Ectodermal cell (in vitro differentiated cells): Measurements from ENCODE around the gene BIK.

Experiments
- H3K27ac ChIP-seq: 2 replicates; pipeline ENCODE4 v1.7.0; 2013; ENCODE audit warnings: mild to moderate bottlenecking, low read depth, low read length; ENCODE audit not compliant: insufficient read depth, poor library complexity, severe bottlenecking
- H3K27me3 ChIP-seq: 2 replicates; pipeline ENCODE4 v1.7.0; 2013; ENCODE audit warnings: mild to moderate bottlenecking, low read length; ENCODE audit not compliant: insufficient read depth, control insufficient read depth, poor library complexity, severe bottlenecking
- H3K36me3 ChIP-seq: one replicate; pipeline ENCODE4 v1.7.0; 2013; ENCODE audit warnings: low read length; ENCODE audit not compliant: control insufficient read depth, insufficient read depth
- H3K4me1 ChIP-seq: one replicate; pipeline ENCODE4 v1.7.0; 2013; ENCODE audit warnings: low read length; ENCODE audit not compliant: control insufficient read depth, insufficient read depth
- H3K4me3 ChIP-seq: 2 replicates; pipeline ENCODE4 v1.7.0; 2013; ENCODE audit warnings: low read depth, low read length, control low read depth; ENCODE audit not compliant: insufficient read depth
- H3K9me3 ChIP-seq: 2 replicates; pipeline ENCODE4 v1.7.0; 2013; ENCODE audit warnings: mild to moderate bottlenecking, low read length, moderate library complexity; ENCODE audit not compliant: control insufficient read depth
- WGBS, 2 experiments: methylation state at CpG; one replicate each; pipeline ENCODE4 v1.1.7; 2013; ENCODE audit warnings: missing lambda C conversion rate in 2 of 2; 5-methylcytosine and 5-hydroxymethylcytosine counted together

Gene BIK

DNA sequence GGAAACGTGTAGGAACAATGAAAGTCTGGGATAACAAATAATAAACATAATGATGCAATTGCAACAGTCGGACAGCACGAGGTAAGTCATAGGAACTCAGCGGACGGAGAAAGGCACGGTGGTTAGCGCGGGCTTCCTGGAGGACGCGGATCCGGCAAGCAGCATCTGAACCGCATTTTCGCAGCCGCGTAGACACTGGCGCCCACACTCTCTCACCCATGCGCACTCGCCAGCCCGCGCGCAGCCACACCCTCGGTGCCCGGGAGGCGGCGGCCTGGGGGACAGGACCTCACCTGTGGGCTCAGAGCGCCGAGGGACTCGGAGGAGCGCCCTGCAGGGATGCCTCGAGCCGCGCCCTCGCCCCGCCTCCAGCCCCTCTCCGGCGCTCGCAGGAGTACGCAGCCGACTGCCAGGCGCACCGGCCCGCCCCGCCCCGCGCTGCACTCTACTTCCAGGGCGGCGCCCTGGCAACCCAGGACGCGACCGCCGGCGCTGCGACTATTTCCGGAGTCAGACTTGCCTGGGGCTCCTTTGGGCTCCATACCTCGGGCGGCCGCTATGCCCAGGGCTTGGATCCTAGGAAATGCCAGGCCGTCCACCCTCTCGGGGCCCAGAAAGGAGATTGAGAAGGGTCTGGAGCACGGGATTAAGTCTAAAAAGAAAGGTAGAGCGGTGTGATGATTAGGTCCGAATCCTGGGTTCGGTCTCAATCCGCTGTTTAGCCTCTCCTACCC lies 21.4 kb upstream of the BIK start, which contains the start of gene TTLL1:
Gene TTLL1, minus strand, starts transcription at position 408 of the 734 bp plus-strand sequence. CDS start 13,805 bp downstream, outside the sequence.
- Histone ChIP-seq H3K36me3 (no peaks in the 10 kb centered on the region), H3K4me1 (no peaks in the 10 kb centered on the region), H3K27ac (peak within 1 kb of the TSS; percentile 26), H3K4me3 (peak within 1 kb of the TSS; percentile 76), H3K9me3 (no peaks in the 10 kb centered on the region), H3K27me3 (no peaks in the 10 kb centered on the region)
- 5 to 6% methylated on average over 64 of the region's 64 CpGs for WGBS, 2 experiments

GRCh38 chr22:43090130-43090789 lies 20.3 kb upstream of the BIK start:
- 89 to 92% methylated on average over 6 of the region's 6 CpGs for WGBS, 2 experiments
- H3K27ac ChIP-seq = no peak overlapping the region

DNA sequence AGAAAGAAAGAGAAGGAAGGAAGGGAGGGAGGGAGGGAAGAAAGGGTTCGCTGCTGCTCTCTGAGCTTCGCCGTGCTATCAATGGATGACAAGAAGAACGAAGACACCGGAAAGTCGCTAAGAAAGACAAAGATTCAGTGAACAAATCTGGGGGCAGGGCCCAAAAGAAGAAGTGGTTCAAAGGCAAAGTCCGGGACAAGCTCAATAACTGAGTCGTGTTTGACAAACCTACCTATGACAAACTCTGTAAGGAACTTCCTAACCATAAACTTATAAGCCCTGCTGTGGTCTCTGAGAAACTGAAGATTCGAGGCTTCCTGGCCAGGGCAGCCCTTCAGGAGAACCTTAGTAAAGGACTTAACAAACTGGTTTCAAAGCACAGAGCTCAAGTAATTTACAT lies 18.5 kb upstream of the BIK start:
- H3K27me3 ChIP-seq = no peaks in the 10 kb centered on the region
- no peaks in the 10 kb centered on the region for H3K36me3 ChIP-seq
- H3K9me3 ChIP-seq = peaks cover 3% of the 10 kb centered on the region
- H3K4me1 ChIP-seq = no peaks in the 10 kb centered on the region
- no peak overlapping the region for H3K27ac ChIP-seq
- no peak overlapping the region for H3K4me3 ChIP-seq
- 92% methylated on average over 9 of the region's 9 CpGs for WGBS, 2 experiments

More at GRCh38 chr22:43090130-43090789, 20.3 kb upstream of the BIK start:
- H3K4me3 ChIP-seq = no peak overlapping the region
- H3K4me1 ChIP-seq = no peaks in the 10 kb centered on the region
- no peaks in the 10 kb centered on the region for H3K9me3 ChIP-seq
- no peaks in the 10 kb centered on the region for H3K36me3 ChIP-seq
- no peaks in the 10 kb centered on the region for H3K27me3 ChIP-seq

- H3K36me3 ChIP-seq = no peaks in the 10 kb centered on the region
- no peak overlapping the region for H3K4me3 ChIP-seq
- no peaks in the 10 kb centered on the region for H3K27me3 ChIP-seq
- no peaks in the 10 kb centered on the region for H3K4me1 ChIP-seq
- H3K9me3 ChIP-seq = peaks cover 3% of the 10 kb centered on the region
- WGBS, 2 experiments = 82 to 86% methylated on average over 7 of the region's 7 CpGs
- no peak overlapping the region for H3K27ac ChIP-seq
Measured at GRCh38 chr22:43094085-43094484, 16.5 kb upstream of the BIK start.

DNA sequence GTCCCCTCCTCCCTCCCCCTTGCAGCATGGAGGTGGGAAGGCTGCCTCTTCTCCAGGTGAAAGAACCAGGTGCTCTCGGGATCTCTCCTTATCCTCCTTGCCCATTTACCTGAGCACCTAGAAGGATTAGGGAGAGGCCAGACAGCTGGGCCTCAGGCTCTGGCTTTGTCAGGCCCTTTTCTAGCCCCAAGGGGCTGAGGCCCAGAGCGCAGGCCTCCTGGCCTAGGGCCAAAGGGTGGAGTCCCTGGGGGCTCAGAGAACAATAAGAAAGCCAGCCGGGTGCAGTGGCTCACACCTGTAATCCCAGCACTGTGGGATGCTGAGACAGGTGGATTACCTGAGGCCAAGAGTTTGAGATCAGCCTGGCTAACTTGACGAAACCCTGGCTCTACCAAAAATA lies 16.0 kb upstream of the BIK start:
- no peak overlapping the region for H3K4me3 ChIP-seq
- H3K27ac ChIP-seq = no peak overlapping the region
- peaks cover 3% of the 10 kb centered on the region for H3K9me3 ChIP-seq
- H3K36me3 ChIP-seq = no peaks in the 10 kb centered on the region
- 90 to 92% methylated on average over 4 of the region's 4 CpGs for WGBS, 2 experiments
- no peaks in the 10 kb centered on the region for H3K4me1 ChIP-seq
- H3K27me3 ChIP-seq = no peaks in the 10 kb centered on the region

- Histone ChIP-seq H3K4me3 (no peak overlapping the region), H3K27me3 (no peaks in the 10 kb centered on the region), H3K4me1 (no peaks in the 10 kb centered on the region), H3K27ac (no peak overlapping the region), H3K9me3 (peaks cover 3% of the 10 kb centered on the region), H3K36me3 (no peaks in the 10 kb centered on the region)
- 92 to 93% methylated on average over 7 of the region's 8 CpGs for WGBS, 2 experiments
Measured at GRCh38 chr22:43096420-43096819, 14.1 kb upstream of the BIK start.

GRCh38 chr22:43098356-43098755 lies 12.2 kb upstream of the BIK start:
- Histone ChIP-seq H3K4me1 (peaks cover under 1% of the 10 kb centered on the region), H3K9me3 (peaks cover 3% of the 10 kb centered on the region), H3K4me3 (no peak overlapping the region), H3K27me3 (no peaks in the 10 kb centered on the region), H3K36me3 (no peaks in the 10 kb centered on the region), H3K27ac (no peak overlapping the region)
- 86 to 87% methylated on average over 4 of the region's 4 CpGs for WGBS, 2 experiments

- Histone ChIP-seq H3K27me3 (no peaks in the 10 kb centered on the region), H3K9me3 (peaks cover 3% of the 10 kb centered on the region), H3K4me3 (no peak overlapping the region), H3K36me3 (no peaks in the 10 kb centered on the region), H3K27ac (no peak overlapping the region), H3K4me1 (peaks cover 8% of the 10 kb centered on the region)
- WGBS, 2 experiments = 85 to 94% methylated on average over 4 of the region's 4 CpGs
Measured at GRCh38 chr22:43099095-43099494, 11.5 kb upstream of the BIK start.

DNA sequence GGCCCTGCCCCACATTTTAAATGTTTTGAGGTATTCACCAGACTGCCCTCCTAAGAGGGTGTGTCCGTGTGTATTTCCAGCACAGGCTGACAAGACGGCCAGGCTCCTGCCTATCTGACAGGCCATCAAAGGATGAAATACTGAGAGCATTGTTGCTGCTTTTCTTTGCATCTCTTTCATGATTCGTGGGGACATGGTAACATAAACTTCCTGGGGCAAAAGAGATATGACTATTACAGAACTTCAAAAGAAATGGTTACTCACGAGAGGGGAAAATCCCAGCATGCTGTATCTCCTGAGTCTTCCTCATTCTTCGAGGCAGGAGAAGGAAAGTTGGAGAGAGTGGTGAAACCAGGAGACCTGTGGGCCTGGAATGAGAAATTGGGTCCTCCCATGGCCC lies 10.3 kb upstream of the BIK start:
- H3K36me3 ChIP-seq = no peaks in the 10 kb centered on the region
- no peak overlapping the region for H3K4me3 ChIP-seq
- 86 to 91% methylated on average over 5 of the region's 5 CpGs for WGBS, 2 experiments
- H3K27ac ChIP-seq = no peak overlapping the region
- H3K9me3 ChIP-seq = peaks cover 3% of the 10 kb centered on the region
- no peaks in the 10 kb centered on the region for H3K27me3 ChIP-seq
- H3K4me1 ChIP-seq = peaks cover 10% of the 10 kb centered on the region

DNA sequence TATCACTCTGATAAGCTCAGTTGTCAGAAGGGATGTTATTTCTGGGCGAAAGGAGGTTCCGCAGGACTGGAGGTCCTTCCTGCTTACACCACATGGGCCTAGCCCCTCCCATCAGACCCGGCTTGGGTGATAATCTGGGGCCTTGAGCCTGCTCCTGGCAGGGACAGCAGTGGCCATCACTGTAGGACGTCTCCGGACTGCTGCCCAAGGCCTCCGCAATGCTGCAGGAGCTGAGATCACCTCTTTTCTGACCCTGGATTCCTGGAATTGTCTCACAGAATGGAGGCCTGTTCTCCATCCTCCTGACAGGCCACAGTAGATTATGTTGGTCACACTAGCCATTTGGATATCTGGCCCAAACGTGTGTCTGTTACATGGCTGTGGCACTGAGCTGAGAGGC lies 9.2 kb upstream of the BIK start:
- Histone ChIP-seq H3K36me3 (no peaks in the 10 kb centered on the region), H3K27me3 (no peaks in the 10 kb centered on the region), H3K4me3 (no peak overlapping the region), H3K4me1 (peaks cover 10% of the 10 kb centered on the region), H3K27ac (no peak overlapping the region), H3K9me3 (peaks cover 3% of the 10 kb centered on the region)
- WGBS, 2 experiments = 91 to 92% methylated on average over 7 of the region's 7 CpGs
